K562 (cell line): ENCODE results near the gene THAP11. TPM values are rescaled to one million over a fixed set of nuclear protein-coding genes. Genes with fewer than 3 reads are reported as not detected.

Experiments used
- ATF1 ChIP-seq, 2 experiments: fragments of 450-650 bp in 1 of 2; IDR thresholded peaks; 2 replicates each; pipeline ENCODE4 v1.6.1; 2016; ENCODE audit warnings: missing compliant biosample characterization in 1 of 2, missing genetic modification characterization in 1 of 2
- CREB3L1 ChIP-seq: fragments of 450-650 bp; IDR thresholded peaks from 2 replicates; pipeline ENCODE4 v1.6.1; 2014; ENCODE audit warnings: low read depth, mild to moderate bottlenecking, moderate library complexity, borderline replicate concordance
- CTCF ChIP-seq, 3 experiments: IDR thresholded peaks in 2 of 3; conservative IDR thresholded peaks in 1 of 3; 2 replicates each; pipeline ENCODE4 v1.5.1; 2011 to 2012; ENCODE audit warnings: low read length in 3 of 3, mild to moderate bottlenecking in 3 of 3, control low read depth in 2 of 3, improper control_type of control experiment in 1 of 3, inconsistent platforms in 1 of 3, low read depth in 1 of 3, mixed read lengths in 1 of 3, moderate library complexity in 1 of 3; ENCODE audit not compliant: insufficient read depth in 2 of 3
- EP400 ChIP-seq: fragments of 450-650 bp; IDR thresholded peaks from 2 replicates; pipeline ENCODE4 v1.6.1; 2017; ENCODE audit warnings: antibody characterized with exemption, mild to moderate bottlenecking, moderate library complexity
- KLF13 ChIP-seq: fragments of 450-650 bp; IDR thresholded peaks from 2 replicates; pipeline ENCODE4 v1.6.1; 2016; ENCODE audit warnings: missing genetic modification characterization, low read depth, mild to moderate bottlenecking, missing compliant biosample characterization, moderate library complexity, borderline replicate concordance
- PCBP2 ChIP-seq: fragments of 200-400 bp; formaldehyde crosslinking; IDR thresholded peaks from 2 replicates; pipeline ENCODE4 v1.6.1; 2018; ENCODE audit warnings: low read length, low read depth, mild to moderate bottlenecking, moderate library complexity; ENCODE audit not compliant: poor library complexity, severe bottlenecking
- PML ChIP-seq: IDR thresholded peaks from 2 replicates; pipeline ENCODE4 v1.6.1; 2012; ENCODE audit warnings: low read length, inconsistent platforms
- POLR2G ChIP-seq: fragments of 200-400 bp; formaldehyde crosslinking; IDR thresholded peaks from 2 replicates; pipeline ENCODE4 v1.6.1; 2017; ENCODE audit warnings: low read depth, mild to moderate bottlenecking, antibody characterized with exemption, low read length, moderate library complexity
- SNIP1 ChIP-seq: fragments of 450-650 bp; IDR thresholded peaks from 2 replicates; pipeline ENCODE4 v1.7.1; 2017; ENCODE audit warnings: low read depth, mild to moderate bottlenecking
- SRSF3 ChIP-seq: fragments of 200-400 bp; formaldehyde crosslinking; IDR thresholded peaks from 2 replicates; pipeline ENCODE4 v1.6.1; 2016; ENCODE audit warnings: mild to moderate bottlenecking, low read length, moderate library complexity; ENCODE audit not compliant: insufficient read depth
- USF2 ChIP-seq: sonication (generic); formaldehyde crosslinking; IDR thresholded peaks from 2 replicates; pipeline ENCODE4 v1.5.0; 2020; ENCODE audit warnings: missing genetic modification reagents
- YY1 ChIP-seq, 3 experiments: IDR thresholded peaks; 2 replicates each; pipeline ENCODE4 v1.6.1; 2011; ENCODE audit warnings: low read length in 2 of 3, mild to moderate bottlenecking in 2 of 3, moderate library complexity in 2 of 3, borderline replicate concordance in 1 of 3, control low read depth in 1 of 3, low read depth in 1 of 3; ENCODE audit not compliant: insufficient read depth in 3 of 3, insufficient replicate concordance in 2 of 3, control insufficient read depth in 1 of 3, insufficient read length in 1 of 3; ENCODE audit errors: extremely low read depth in 1 of 3
- ZFP91 ChIP-seq: sonication (generic); formaldehyde crosslinking; IDR thresholded peaks from 2 replicates; pipeline ENCODE4 v1.8.0; 2022; ENCODE audit warnings: mild to moderate bottlenecking, missing genetic modification reagents
- ZNF165 ChIP-seq: fragments of 250-450 bp; sonication (Bioruptor Pico); IDR thresholded peaks from 2 replicates; pipeline ENCODE4 v1.4.0; 2020; ENCODE audit warnings: borderline replicate concordance
- polyA plus RNA-seq, 8 experiments: library from polyadenylated mRNA; depleted of rRNA in 4 of 8; stranded (reverse) in 5 of 8; unstranded in 3 of 8; fragments of >200 nt; fragmentation: Nextera tagmentation in 2 of 8; fragmentation: Illumina TruSeq in 1 of 8; extraction: Ambion mirVana in 2 of 8; extraction: Trizol in 1 of 8; gene quantifications; 2 replicates each; pipeline versions ENCODE4 v1.2.1 to v1.2.3, GENCODE V29; 2011 to 2014; ENCODE audit warnings: inconsistent platforms in 1 of 8, missing spikeins in 1 of 8
- total RNA-seq, 7 experiments: library from RNA; depleted of rRNA in 6 of 7; stranded (reverse); fragments of >200 nt in 6 of 7; fragmentation: Illumina TruSeq in 2 of 7; extraction: Trizol in 2 of 7; gene quantifications; 2 replicates each; pipeline versions ENCODE4 v1.2.1 to v1.2.3, GENCODE V29; 2011 to 2021; ENCODE audit warnings: low replicate concordance in 1 of 7
- TF ChIP-seq, protein P1 (sequence below): fragments of 450-650 bp; IDR thresholded peaks from 2 replicates; pipeline ENCODE4 v1.6.1; 2017; ENCODE audit warnings: antibody characterized with exemption, mild to moderate bottlenecking

Gene THAP11
- total and polyA plus RNA-seq, 9 of the 15 experiments (the other 6 are each of a cell fraction or from before 2014, with no cell fraction given), result 2.4 to 31.6 (median 21.4) TPM

DNA sequence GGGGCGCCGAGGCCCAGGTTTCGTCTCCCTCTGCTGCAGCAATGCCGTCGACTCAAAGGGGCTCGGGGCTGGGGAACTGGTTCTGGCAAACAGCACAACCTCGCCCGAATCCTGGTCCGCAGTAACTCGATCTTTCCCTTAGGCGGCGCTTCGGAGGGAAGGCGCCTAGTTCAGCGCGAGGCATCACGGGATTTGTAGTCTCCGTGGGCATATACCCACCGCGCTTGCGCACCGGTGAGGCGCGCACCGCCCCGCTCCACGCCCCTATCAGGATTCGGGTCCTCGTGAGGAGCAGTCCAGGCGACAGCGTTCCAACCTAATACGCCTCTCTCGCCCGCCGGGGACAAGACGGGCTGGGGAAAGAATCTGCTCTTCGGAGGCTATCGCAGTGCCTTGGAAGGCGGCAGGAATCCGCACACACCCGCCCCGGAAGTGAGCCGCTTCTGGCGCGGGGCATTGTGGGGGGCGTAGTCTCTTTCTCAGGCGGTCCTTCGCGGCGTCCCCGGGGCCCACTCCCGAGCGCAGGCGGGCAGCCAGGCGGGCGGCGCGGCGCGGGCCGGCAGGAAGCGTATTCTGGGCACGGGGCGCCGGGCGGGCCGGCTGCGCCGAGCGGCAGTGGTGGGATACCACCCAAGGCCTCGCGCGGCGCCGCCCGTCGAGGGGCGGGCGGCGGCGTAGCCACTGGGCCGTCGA, at the start of gene THAP11 (continued):
- TF ChIP-seq EP400, result peak; percentile 46; the same call in 1 of the 2 replicates
- peak; percentile 89 to 96 (median 93) for TF ChIP-seq CTCF (IDR thresholded peaks at IDR 0.05 in 2 of 3, conservative IDR thresholded peaks at IDR 0.05 in 1 of 3; ENCODE audit: insufficient read depth in 2 of 3, low read depth in 1 of 3, low read length in 3 of 3)
- TF ChIP-seq KLF13 (tag), result peak; percentile 74
- peak; percentile 78 for TF ChIP-seq PML
- TF ChIP-seq ZFP91 (CRISPR knock-in tag), result no peak; the same call in 1 of the 2 replicates
- TF ChIP-seq POLR2G, result peak; percentile 88
- TF ChIP-seq SNIP1, result no peak
- TF ChIP-seq CREB3L1, result peak; percentile 95
- TF ChIP-seq USF2 (CRISPR knock-in tag), result no peak; the same call in 1 of the 2 replicates
- TF ChIP-seq PCBP2, result no peak
- TF ChIP-seq ZNF165 (CRISPR knock-in tag), result no peak
- TF ChIP-seq, protein P1, sequence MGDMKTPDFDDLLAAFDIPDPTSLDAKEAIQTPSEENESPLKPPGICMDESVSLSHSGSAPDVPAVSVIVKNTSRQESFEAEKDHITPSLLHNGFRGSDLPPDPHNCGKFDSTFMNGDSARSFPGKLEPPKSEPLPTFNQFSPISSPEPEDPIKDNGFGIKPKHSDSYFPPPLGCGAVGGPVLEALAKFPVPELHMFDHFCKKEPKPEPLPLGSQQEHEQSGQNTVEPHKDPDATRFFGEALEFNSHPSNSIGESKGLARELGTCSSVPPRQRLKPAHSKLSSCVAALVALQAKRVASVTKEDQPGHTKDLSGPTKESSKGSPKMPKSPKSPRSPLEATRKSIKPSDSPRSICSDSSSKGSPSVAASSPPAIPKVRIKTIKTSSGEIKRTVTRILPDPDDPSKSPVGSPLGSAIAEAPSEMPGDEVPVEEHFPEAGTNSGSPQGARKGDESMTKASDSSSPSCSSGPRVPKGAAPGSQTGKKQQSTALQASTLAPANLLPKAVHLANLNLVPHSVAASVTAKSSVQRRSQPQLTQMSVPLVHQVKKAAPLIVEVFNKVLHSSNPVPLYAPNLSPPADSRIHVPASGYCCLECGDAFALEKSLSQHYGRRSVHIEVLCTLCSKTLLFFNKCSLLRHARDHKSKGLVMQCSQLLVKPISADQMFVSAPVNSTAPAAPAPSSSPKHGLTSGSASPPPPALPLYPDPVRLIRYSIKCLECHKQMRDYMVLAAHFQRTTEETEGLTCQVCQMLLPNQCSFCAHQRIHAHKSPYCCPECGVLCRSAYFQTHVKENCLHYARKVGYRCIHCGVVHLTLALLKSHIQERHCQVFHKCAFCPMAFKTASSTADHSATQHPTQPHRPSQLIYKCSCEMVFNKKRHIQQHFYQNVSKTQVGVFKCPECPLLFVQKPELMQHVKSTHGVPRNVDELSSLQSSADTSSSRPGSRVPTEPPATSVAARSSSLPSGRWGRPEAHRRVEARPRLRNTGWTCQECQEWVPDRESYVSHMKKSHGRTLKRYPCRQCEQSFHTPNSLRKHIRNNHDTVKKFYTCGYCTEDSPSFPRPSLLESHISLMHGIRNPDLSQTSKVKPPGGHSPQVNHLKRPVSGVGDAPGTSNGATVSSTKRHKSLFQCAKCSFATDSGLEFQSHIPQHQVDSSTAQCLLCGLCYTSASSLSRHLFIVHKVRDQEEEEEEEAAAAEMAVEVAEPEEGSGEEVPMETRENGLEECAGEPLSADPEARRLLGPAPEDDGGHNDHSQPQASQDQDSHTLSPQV, result peak; percentile 77
- peak in 1 of 3 experiments; percentile 54 for TF ChIP-seq YY1 (IDR thresholded peaks at IDR 0.05; ENCODE audit: borderline replicate concordance in 1 of 3, control insufficient read depth in 1 of 3, extremely low read depth in 1 of 3, insufficient read depth in 3 of 3, insufficient read length in 1 of 3, insufficient replicate concordance in 2 of 3, low read depth in 1 of 3, low read length in 2 of 3)
- TF ChIP-seq ATF1 (CRISPR knock-in tag; IDR thresholded peaks at IDR 0.05), result no peak
- peak; percentile 91 for TF ChIP-seq ATF1 (tag; IDR thresholded peaks at IDR 0.05)
- no peak for TF ChIP-seq SRSF3
